HUDEP-2 (cell line): ENCODE results near the gene PIM3.
A peak's percentile ranks its signal among the peaks of the same experiment; 100 is the strongest.
"Not testable (repeated sequence)": the region's sequence is repeated elsewhere in the genome, so short reads cannot be mapped to it uniquely, and the experiment has no call there.

Experiments
- DNase-seq, 76 experiments: peaks; one replicate each; lab custom pipeline; 2025; ENCODE audit not compliant: unreplicated experiment in 76 of 76; lab: John Stamatoyannopoulos, UW

Gene PIM3

GRCh38 chr22:49977578-49977977, 17.0 kb downstream of the PIM3 start:
- no peak for DNase-seq

DNA sequence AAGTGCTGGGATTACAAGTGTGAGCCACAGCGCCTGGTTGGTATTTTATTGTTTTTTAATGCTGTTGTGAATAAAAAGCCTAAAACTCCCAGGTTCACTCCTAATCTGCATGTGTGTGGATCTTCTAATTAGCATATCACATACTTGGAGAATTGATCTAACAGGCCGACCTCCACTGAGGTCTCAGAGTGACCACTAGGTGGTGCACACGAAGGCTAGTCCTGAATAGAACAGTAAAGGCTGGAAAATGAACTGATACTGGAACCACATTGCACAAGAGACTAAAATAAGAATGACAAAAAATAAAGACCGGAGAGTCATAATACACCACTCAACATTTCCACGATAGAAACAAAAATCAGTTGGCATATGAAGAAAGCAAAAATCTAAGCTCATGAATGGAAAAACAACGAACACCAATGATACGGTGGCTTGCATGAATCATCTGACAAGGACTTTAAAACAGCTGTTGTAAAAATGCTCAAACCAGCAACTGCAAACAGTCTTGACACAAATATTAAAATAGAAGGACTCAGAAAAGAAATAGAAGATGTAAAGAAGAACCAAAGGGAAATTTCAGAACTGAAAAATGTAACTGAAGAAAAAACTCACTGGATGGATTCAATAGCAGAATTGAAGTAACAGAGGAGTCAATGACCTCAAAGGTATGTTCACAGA, 19.2 kb downstream of the PIM3 start:
- DNase-seq = peak in 36 of 76 experiments; percentile 9 to 63 (median 33)

DNA sequence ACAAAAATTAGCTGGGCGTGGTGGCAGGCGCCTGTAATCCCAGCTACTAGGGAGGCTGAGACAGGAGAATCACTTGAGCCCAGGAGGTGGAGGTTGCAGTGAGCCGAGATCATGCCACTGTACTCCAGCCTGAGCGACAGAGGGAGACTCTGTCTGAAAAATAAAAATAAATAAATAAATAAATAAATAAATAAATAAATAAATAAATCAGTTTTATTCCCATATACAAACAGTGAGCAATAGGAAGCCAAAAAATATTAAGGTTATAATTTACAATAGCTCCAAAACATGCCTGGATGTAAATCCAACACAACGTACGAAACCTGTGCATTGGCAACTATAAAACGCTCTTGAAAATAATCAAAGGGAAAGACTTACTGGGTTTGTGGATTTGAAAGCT, 21.2 kb downstream of the PIM3 start:
- not testable (repeated sequence) for DNase-seq

GRCh38 chr22:49983148-49984042, 22.8 kb downstream of the PIM3 start:
- peak in 4 of 76 experiments; percentile 12 to 27 (median 20) for DNase-seq

GRCh38 chr22:49986325-49986724, 25.8 kb downstream of the PIM3 start:
- DNase-seq = no peak

DNA sequence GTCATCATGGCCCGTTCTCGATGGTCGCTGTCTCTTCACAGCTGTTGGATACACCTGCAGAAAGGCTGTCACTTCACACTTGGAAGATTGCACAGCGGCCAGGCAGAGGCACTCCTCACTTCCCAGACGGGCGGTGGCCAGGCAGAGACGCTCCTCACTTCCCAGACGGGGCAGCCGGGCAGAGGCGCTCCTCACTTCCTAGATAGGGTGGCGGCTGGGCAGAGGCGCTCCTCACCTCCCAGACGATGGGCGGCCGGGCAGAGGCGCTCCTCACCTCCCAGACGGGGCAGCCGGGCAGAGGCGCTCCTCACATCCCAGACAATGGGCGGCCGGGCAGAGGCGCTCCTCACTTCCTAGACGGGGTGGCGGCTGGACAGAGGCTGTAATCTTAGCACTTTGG, 29.3 kb downstream of the PIM3 start:
- not testable (repeated sequence) for DNase-seq

- no peak for DNase-seq
Observed at GRCh38 chr22:49991167-49991566, 30.6 kb downstream of the PIM3 start.

DNA sequence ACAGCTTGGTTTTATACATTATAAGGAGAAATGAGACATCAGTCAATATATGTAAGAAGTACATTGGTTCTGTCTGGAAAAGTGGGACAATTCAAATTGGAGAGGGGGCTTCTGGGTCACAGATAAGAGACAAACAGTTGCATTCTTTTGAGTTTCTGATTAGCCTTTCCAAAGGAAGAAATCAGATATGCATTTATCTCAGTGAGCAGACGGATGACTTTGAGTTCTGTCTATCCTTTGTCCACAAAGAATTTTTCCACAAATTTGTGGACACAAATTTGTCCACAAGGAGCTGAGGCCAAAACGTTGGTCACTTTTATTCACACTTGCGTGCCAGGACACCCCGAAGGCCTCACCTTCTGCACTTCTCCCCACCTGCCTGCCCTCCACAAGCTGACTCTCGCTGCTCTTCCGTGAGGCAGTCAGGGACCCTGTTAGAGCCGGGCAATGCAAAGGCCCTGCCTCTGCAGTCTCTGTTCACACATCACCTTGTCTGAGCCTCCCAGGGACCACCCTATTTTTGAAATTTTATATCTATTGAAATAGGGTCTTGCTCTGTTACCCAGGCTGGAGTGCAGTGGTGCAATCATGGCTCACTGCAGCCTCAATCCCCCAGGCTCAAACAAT, 31.4 kb downstream of the PIM3 start:
- DNase-seq = no peak

- DNase-seq = peak in 52 of 76 experiments; percentile 5 to 64 (median 46)
Observed at GRCh38 chr22:49992921-49993648, 32.5 kb downstream of the PIM3 start.

- no peak for DNase-seq
Observed at GRCh38 chr22:49993649-49994360, 33.2 kb downstream of the PIM3 start.

DNA sequence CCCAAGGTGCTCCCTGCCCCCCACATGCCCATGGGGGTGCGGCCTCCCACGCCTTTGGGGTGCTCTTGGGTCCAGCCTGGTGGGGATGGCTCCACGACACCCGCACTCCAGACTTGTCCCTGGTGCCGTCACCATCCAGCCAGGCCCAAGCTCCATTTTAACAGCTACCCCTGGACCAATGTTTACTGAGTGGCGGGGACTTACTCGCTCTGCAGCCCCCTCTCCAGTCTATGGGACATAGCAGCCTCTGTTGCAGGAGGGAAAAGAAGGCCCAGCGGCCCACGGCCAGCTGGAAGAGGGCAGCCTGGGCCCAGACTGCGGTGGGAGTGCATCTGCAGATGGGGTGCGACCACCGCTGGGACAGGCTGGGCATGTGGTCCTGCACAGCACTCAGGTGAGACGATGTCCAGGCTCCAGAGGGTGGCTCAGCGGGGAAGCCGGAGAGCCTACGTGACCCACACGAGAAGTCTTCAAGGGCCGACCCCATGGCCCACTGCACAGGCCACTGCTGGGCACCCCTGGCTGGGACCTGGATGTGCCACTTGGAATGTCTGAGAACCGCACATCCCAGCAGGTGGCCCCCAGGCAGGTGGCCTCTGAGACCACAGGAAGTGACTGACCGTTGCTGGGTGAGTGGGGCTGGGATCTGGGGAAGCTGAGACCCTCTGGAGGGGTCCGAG, 33.9 kb downstream of the PIM3 start:
- DNase-seq = no peak

GRCh38 chr22:49995041-49995360, 34.4 kb downstream of the PIM3 start:
- no peak for DNase-seq

DNA sequence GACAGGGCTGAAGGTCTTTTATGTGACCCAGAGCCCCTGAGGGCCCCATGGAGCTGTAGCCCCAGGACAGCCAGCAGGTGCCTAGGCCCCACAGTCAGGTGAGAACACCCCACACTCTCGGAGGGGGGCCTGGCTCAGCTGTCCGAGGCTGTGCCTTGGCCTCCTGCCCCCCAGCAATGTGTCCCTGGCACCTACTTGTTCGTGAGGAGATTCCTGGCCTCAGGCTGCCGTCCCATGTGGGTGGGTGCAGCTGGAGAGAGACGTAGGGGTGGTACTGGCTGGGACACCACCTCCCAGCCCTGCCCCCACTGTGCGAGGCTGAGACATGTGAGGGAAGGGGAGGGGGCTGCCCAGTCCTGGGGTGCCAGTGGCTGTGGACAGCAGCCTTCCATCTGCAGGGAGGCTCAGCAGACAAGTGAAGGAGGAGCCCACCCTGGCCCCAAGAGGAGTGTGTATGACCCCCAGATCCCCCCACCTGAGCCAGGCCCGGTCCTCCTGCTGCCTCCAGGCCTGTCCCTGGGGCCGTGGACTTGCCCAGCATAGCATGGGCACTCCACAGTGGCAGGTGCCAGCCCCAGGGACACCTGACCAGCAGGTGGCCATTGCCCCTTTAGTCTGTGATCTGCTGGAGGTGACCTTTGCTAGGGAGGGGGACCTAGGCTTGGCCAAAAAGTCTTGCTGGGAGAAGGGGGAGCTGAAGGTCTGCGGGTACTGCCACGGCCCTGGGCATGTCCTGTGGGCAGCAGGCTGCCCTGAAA, 35.0 kb downstream of the PIM3 start:
- DNase-seq = no peak

DNA sequence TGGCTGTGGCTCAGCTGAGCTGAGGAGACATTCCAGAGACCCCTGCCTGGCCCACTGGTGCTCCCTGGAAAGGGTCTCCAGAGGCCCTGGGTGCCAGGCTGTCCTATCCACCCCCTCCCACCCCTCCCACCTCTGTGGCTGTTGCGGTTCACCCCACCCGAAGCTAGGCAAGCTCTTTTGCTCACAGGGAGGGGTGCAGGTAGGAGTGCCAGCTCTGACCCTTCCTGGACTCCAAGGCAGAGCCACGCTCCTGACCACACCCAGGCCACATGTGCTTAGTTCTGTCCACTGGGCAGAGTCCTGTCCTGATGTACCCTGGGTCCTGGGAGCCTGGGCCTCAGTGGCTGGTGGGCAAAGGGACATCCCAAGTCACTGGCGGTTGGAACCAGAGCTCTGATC, 35.5 kb downstream of the PIM3 start:
- peak in 4 of 76 experiments; percentile 7 to 32 (median 20) for DNase-seq

- DNase-seq = peak in 1 of 76 experiments; percentile 9
Observed at GRCh38 chr22:49996518-49997250, 36.1 kb downstream of the PIM3 start.

GRCh38 chr22:49997251-49997599, 36.7 kb downstream of the PIM3 start:
- no peak for DNase-seq

- DNase-seq = no peak
Observed at GRCh38 chr22:49997932-49998717, 37.6 kb downstream of the PIM3 start.

DNA sequence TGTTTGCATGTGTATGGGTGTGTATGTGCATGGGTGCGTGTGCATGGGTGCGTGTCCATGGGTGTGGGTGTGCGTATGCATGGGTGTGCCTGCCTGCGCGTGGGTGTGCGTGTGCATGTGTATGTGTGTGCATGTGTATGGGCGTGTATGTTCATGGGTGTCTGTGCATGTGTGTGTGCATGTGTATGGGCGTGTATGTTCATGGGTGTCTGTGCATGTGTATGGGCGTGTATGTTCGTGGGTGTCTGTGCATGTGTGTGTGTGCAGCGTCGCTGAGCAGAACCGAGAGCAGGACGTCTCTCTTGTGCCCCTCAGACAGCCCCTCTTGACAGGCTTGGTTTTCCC, 38.1 kb downstream of the PIM3 start:
- DNase-seq = no peak
